Stimulated activated CD4-positive, alpha-beta T cell treated with anti-CD3 and anti-CD28 coated beads, Interleukin-12 subunit alpha, Interleukin-12 subunit beta, amount 100 ng/mL, for 24 hours (primary cell): Measurements from ENCODE around the gene RPS6KA4.

Experiments
- DNase-seq, 2 experiments: peaks; one replicate each; pipeline ENCODE4 v3.0.0-alpha.2; 2020; ENCODE audit warnings: low read depth in 2 of 2

Gene RPS6KA4

GRCh38 chr11:64327375-64327774 lies 31.6 kb upstream of the RPS6KA4 start:
- no peak for DNase-seq

- no peak for DNase-seq
These were observed 31.0 kb upstream of the RPS6KA4 start for GRCh38 chr11:64327993-64328392.

- no peak for DNase-seq
These were observed 28.1 kb upstream of the RPS6KA4 start for GRCh38 chr11:64330888-64331287.

- peak; percentile 44 to 69 for DNase-seq
These were observed 27.2 kb upstream of the RPS6KA4 start for GRCh38 chr11:64331569-64332371.

- DNase-seq: no peak
These were observed 25.4 kb upstream of the RPS6KA4 start for GRCh38 chr11:64333556-64333955.

GRCh38 chr11:64334764-64335735 lies 23.9 kb upstream of the RPS6KA4 start:
- DNase-seq: peak in 1 of 2 experiments; percentile 11

GRCh38 chr11:64337538-64338249 lies 21.3 kb upstream of the RPS6KA4 start:
- DNase-seq: no peak

GRCh38 chr11:64338716-64339115 lies 20.2 kb upstream of the RPS6KA4 start:
- DNase-seq: no peak

- no peak for DNase-seq
These were observed 19.7 kb upstream of the RPS6KA4 start for GRCh38 chr11:64339286-64339685.

- DNase-seq: peak; percentile 57 to 77
These were observed 19.1 kb upstream of the RPS6KA4 start, which contains the start of gene CCDC88B for GRCh38 chr11:64339754-64340408. Gene CCDC88B (plus strand): TSS chr11:64340204. CDS start chr11:64340267, 63 bp downstream.

GRCh38 chr11:64340671-64341335 lies 18.2 kb upstream of the RPS6KA4 start:
- peak; percentile 56 to 82 for DNase-seq

GRCh38 chr11:64341429-64341828 lies 17.5 kb upstream of the RPS6KA4 start:
- DNase-seq: no peak

GRCh38 chr11:64341851-64342791 lies 16.8 kb upstream of the RPS6KA4 start:
- peak; percentile 81 to 91 for DNase-seq

- no peak for DNase-seq
These were observed 15.9 kb upstream of the RPS6KA4 start for GRCh38 chr11:64342869-64343745.

GRCh38 chr11:64343767-64344559 lies 15.0 kb upstream of the RPS6KA4 start:
- no peak for DNase-seq

- no peak for DNase-seq
These were observed 14.2 kb upstream of the RPS6KA4 start for GRCh38 chr11:64344787-64345186.

- DNase-seq: no peak
These were observed 11.6 kb upstream of the RPS6KA4 start for GRCh38 chr11:64347193-64347867.
